ENCODE data around the gene FBXO28. TPM values are rescaled to one million over a fixed set of nuclear protein-coding genes. Genes with fewer than 3 reads are reported as not detected.

The FBXO28 gene
- polyA plus RNA-seq, 1 donor (not counting 4 experiments of a cell fraction or from before 2014, with no cell fraction given), result 36.5 TPM

GRCh38 chr1:224181453-224181810 lies 67.5 kb downstream of the FBXO28 start:
- H3K4me3 ChIP-seq (ENCODE audit: control insufficient read depth in 2 of 3, extremely low read depth in 1 of 3, insufficient read depth in 2 of 3, low read depth in 1 of 3, low read length in 3 of 3), result no peak overlapping the region
- H3K4me1 ChIP-seq (ENCODE audit: control insufficient read depth, extremely low read depth, insufficient read depth, low read length), result peaks cover 30% of the 10 kb centered on the region
- TF ChIP-seq CTCF (optimal IDR thresholded peaks at IDR 0.05 in 1 of 3, IDR thresholded peaks at IDR 0.05 in 1 of 3, conservative IDR thresholded peaks at IDR 0.05 in 1 of 3; ENCODE audit: extremely low read depth in 1 of 3, insufficient read depth in 2 of 3, low read length in 3 of 3), result no peak
- TF ChIP-seq EZH2 (IDR thresholded peaks at IDR 0.05; ENCODE audit: low read length), result no peak
- H3K27ac ChIP-seq (ENCODE audit: control insufficient read depth, insufficient read depth, low read length), result peak overlapping the region; percentile 73
- no peak for FAIRE-seq
- peak overlapping the region; percentile 57 for H2AFZ ChIP-seq (ENCODE audit: control insufficient read depth, low read length)
- H3K9me3 ChIP-seq (ENCODE audit: control insufficient read depth, low read depth, low read length), result no peaks in the 10 kb centered on the region
- no peaks in the 10 kb centered on the region for H3K27me3 ChIP-seq (ENCODE audit: control insufficient read depth, extremely low read depth, insufficient read depth, low read length)
- no peak for DNase-seq (ENCODE audit: low read depth, low spot score)
- H3K79me2 ChIP-seq (ENCODE audit: control insufficient read depth, insufficient read depth, low read length), result peaks cover 33% of the 10 kb centered on the region
- dilution Hi-C loops (cut with MboI; ENCODE audit: extremely low pct_ligation_motif_present, low sequenced_read_pairs), result no loop called here
- H3K4me2 ChIP-seq (ENCODE audit: control insufficient read depth, extremely low read depth, insufficient read depth, low read depth, low read length), result peak overlapping the region; percentile 86
- H4K20me1 ChIP-seq (ENCODE audit: control insufficient read depth, extremely low read depth, insufficient read depth, low read length), result no peaks in the 10 kb centered on the region
- no peaks in the 10 kb centered on the region for H3K9me1 ChIP-seq (ENCODE audit: control insufficient read depth, extremely low read depth, insufficient read depth, low read length)
- no peaks in the 10 kb centered on the region for H3K36me3 ChIP-seq (ENCODE audit: control insufficient read depth in 2 of 2, extremely low read depth in 1 of 2, insufficient read depth in 2 of 2, low read length in 2 of 2)
- H3K9ac ChIP-seq (ENCODE audit: control insufficient read depth, extremely low read depth, insufficient read depth, low read length), result peak overlapping the region; percentile 88

DNA sequence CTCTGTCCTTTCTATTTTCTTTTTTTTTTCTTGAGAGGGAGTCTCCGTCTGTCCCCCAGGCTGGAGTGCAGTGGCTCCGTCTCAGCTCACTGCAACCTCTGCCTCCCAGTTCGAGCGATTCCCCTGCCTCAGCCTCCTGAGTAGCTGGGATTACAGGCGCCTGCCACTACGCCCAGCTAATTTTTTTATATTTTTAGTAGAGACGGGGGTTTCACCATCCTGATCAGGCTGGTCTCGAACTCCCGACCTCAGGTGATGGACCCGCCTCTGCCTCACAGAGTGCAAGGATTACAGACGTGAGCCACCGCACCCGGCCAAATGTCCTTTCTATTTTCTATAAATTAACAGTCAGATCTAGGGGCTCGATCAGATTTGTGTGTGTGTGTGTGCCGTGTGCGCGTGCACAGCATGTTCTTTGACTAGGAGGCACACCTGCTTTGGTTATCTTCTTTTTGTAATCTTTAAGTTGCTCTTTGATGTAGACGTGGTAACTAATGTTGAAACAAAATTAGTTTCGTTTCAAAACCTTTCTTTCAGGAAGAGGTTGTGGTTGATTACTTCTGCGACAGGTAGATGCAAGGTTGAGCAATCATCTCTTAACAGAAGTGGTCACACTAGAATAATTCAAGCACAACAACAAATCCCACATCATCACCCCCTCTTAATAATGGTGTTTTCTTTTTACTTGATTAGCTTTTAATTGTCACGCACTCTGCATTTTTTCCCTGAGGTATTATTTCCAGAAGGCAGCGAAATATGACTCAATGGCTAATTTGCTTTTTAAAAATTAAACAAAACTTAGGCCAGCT lies 68.3 kb downstream of the FBXO28 start:
- FAIRE-seq (no peak), DNase-seq (ENCODE audit: low read depth, low spot score) (no peak)
- dilution Hi-C loops (cut with MboI; ENCODE audit: extremely low pct_ligation_motif_present, low sequenced_read_pairs), result no loop called here
- Histone ChIP-seq H3K27me3 (ENCODE audit: control insufficient read depth, extremely low read depth, insufficient read depth, low read length) (no peaks in the 10 kb centered on the region), H2AFZ (ENCODE audit: control insufficient read depth, low read length) (peak overlapping the region; percentile 88), H3K4me2 (ENCODE audit: control insufficient read depth, extremely low read depth, insufficient read depth, low read depth, low read length) (peak overlapping the region; percentile 86), H3K9ac (ENCODE audit: control insufficient read depth, extremely low read depth, insufficient read depth, low read length) (peak overlapping the region; percentile 88), H3K79me2 (ENCODE audit: control insufficient read depth, insufficient read depth, low read length) (peaks cover 41% of the 10 kb centered on the region), H3K9me3 (ENCODE audit: control insufficient read depth, low read depth, low read length) (no peaks in the 10 kb centered on the region), H3K9me1 (ENCODE audit: control insufficient read depth, extremely low read depth, insufficient read depth, low read length) (no peaks in the 10 kb centered on the region), H3K36me3 (ENCODE audit: control insufficient read depth in 2 of 2, extremely low read depth in 1 of 2, insufficient read depth in 2 of 2, low read length in 2 of 2) (peaks cover 0 to 2% of the 10 kb centered on the region in 2 experiments), H3K4me3 (ENCODE audit: control insufficient read depth in 2 of 3, extremely low read depth in 1 of 3, insufficient read depth in 2 of 3, low read depth in 1 of 3, low read length in 3 of 3) (peak overlapping the region; percentile 73 to 91 (median 79)), H4K20me1 (ENCODE audit: control insufficient read depth, extremely low read depth, insufficient read depth, low read length) (no peaks in the 10 kb centered on the region), H3K27ac (ENCODE audit: control insufficient read depth, insufficient read depth, low read length) (peak overlapping the region; percentile 73), H3K4me1 (ENCODE audit: control insufficient read depth, extremely low read depth, insufficient read depth, low read length) (peaks cover 32% of the 10 kb centered on the region)
- no peak for TF ChIP-seq CTCF (optimal IDR thresholded peaks at IDR 0.05 in 1 of 3, IDR thresholded peaks at IDR 0.05 in 1 of 3, conservative IDR thresholded peaks at IDR 0.05 in 1 of 3; ENCODE audit: extremely low read depth in 1 of 3, insufficient read depth in 2 of 3, low read length in 3 of 3)

Measured in keratinocyte (primary cell).